Effector CD4-positive, alpha-beta T cell (primary cell): ENCODE data around the gene HPCA. TPM values are rescaled to one million over a fixed set of nuclear protein-coding genes. Genes with fewer than 3 reads are reported as not detected.

ENCODE experiments used
- DNase-seq: peaks from one replicate; pipeline ENCODE4 v3.0.0-alpha.2; 2020
- total RNA-seq: gene quantifications from one replicate; lab custom pipeline; 2026; lab: John Stamatoyannopoulos, UW

Gene HPCA
- total RNA-seq = not detected

DNA sequence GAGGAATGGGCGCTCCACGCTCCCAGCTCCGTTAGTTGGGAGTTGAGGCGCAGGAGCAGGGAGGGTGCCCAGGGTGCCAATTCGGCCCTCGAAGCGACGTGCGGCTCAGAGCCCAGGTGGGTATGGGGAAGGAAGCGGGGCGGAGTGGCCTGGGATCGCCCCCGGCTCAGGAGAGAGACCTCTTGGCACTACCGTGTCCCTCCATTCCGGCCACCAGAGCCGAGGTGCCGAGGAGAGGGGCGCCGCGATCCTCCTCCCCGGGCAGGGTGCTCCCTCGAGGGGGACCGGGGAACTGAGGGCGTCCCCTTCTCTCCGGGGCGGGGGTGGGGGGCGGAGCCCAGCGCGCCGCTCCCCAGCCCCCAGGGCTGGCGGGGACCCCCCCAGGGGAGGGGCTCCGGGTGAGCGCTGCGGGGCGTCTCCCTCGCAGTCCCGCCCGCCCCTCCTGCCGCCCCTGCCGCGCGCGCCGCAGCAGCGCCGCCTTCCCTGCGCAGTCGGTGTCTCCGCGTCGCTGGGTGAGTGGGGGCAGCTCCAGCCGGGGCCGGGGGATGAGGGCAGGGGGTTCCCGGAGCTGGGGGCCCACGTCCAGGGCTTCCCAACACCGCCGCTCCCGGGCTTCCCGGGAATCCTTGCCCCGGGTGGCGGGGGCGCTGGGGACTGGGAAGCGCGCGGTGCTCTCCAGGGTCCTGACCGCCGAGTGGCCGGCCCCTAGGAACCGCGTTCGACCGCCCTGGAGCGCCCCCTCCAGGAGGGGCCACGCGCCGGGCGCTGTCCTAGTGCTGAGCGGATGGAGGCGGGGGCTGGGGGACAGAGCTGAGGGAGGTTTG lies at the start of gene HPCA:
Gene HPCA, plus strand, starts transcription at position 488 of the 824 bp plus-strand sequence. CDS start 2,408 bp downstream, outside the sequence.
- no peak for DNase-seq

DNA sequence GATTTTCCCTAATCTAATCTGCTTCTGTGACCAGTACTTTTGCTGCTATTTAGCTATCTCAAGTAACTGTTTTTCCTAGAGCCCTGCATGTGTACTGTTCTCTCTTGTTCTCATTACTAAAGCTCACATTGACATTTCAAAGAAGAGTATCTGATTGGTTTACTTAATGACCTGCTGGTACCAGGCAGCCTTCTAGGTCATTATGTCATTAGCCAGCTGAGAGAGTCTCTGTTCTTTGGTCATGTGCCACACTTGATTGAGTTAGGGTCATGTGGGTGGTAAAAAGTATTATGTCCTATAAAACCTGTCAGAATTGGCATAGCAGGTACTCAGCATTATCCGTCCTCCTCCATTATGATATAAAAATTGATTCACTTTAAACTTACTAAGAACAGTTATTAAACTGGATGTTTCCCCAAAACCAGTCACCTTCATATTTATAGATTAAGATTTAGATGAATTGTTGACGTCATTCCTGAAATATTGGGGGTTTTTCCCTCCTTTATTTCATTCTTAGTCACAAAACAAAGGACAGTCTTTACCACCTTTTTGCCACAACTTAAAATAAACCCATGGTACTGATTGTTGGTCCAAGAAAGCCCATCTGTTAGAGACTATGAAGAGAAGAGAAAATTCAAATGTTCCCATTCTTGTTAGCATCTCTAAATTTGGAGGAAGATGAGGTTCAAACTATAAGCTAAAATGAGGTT lies 37.8 kb upstream of the HPCA start:
- DNase-seq = no peak

DNA sequence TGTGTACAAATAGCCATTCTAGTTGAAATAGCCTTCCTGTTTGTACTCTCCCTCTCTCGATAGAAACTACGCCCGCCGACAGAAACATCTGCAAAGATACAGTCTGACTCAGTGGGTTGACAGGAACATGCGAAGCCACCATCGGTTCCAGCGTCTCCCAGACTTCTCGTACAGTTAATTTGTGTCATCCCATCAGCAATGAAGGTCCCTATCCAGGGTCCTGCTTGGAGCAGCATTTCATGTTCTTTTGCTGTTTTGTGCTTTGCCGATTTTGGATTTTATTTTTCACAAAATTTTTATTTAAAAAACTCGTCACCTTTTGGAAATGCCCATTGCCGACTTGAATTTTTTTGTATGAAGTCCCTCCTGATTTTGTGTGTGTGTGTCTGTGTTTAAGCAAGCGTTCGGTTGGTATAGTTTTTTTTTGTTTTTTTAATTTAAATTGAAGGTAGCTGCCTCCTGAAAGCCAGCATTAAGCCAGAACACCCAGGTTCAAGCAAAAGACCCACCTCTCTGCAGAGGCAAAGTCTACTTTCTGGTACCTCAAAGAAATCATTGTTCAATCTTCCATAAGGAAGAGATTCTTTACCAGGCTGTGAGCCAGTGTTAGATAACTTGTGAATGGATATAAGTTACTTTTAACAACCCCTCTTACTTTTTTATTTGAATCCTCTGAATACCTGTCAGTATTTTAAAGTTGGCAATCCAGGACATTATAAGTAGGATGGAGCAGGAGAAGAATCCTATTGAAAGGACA lies 30.3 kb upstream of the HPCA start:
- DNase-seq = no peak

DNA sequence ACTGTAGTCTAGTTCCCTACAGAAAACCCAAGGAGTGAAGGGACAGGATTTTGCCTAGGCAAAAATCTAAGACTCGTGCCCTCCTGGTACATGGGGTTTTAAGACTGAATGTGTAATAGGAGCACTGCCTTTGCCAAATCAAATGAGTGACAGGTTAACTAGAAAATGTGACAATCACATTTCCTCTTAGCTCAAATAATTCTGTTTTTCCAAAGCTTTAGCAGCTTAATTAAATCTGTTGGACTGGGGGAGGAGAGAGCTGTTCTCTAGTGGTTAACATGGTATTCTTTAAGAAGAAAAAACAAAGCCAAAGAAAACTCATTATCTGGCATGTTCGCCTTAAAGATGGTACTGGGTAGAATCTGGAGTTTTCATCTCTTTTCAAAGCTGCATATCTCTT lies 28.2 kb upstream of the HPCA start:
- no peak for DNase-seq

DNA sequence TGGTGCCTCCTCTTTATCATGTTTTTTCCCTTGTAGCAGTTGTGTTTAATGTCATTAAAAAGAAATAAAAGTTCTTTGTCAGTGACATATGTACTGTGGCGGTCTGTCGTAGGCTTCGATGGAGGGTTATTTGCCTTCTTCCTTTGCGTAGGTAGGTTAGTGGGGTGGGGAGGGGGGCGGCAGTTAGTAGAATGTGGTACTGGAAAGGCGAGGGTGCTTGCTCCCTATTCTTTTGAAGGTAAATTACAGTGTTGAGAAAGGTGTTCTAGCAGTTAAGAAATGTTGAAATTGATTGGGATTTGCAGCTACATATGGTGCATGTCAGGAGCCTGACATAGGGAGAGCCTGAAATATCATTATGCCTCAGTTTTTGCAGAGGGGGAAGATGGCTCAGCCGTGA lies 27.5 kb upstream of the HPCA start:
- no peak for DNase-seq

DNA sequence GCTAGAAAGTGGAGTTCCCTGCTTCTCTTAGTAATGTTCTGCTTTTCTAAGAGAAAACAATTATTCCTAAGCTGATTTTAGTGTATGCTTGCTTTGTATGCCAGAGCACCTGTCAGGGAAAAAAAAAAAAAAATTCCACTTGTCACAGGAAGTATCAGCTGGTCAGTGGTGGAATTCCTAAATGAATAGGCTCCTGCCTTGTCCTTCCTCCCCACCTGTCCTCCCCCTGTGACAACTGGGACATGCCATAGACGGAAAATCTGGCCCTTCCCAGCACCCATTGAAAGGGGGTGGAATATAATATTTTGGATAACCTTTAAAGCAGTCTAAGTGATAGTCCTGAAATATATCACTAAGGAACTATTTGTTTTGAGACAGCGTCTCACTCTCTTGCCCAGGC lies 26.4 kb upstream of the HPCA start:
- DNase-seq = no peak

DNA sequence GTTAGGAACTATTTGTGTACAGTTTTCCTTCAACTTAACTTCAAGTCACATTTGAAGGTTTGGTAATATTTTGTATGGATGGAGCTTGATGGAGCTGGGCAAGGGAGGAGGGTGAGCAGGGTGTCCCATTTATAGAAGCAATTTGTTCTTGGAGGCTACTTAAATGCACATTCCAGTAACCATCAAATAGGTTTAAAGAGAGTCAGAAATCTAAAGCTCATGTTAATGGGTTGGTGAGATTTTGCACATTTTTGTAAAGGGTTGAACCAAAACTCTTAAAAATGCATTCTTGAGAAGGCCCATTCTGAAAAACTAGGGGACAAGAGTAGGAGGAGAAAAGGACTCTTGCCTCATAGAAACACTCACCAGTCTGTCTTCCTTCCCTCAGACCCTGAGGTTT lies 25.7 kb upstream of the HPCA start:
- no peak for DNase-seq

DNA sequence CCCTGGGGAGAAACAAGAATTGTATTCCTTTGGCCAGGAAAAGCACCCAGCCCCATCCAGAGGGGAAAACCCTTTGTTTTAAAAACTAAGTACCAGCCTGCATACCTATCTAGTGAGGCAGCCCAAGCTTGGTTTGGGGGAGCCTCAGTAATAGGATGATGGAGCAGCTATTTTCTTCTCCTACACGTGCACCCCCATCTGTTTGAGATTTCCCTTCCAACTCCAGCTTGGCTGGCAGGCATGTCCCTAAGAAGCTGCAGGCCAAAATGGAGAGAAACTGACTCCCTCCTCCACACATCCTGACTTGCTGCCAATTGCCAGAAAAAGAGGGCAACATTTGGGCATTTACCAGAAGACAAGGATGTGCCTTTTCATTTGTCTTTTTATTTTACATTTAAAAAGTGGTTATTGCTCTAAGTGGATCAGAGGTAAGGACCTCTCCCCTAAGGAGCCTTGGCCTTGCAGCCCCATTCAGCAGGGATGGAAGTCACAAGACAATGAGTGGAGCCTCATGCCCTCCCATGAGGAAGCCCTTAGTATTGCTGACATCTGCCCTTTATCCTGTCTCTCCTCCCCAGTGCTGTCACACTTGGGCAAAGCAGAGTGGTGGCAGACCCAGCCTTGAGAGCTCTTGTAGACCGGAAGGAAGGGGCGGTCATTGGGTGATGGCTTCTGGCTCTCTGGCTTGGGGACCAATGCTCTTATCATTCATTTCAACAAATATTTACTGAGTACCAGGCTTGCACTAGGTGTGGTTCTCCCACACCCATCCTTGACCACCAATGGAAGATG lies 24.2 kb upstream of the HPCA start:
- no peak for DNase-seq

DNA sequence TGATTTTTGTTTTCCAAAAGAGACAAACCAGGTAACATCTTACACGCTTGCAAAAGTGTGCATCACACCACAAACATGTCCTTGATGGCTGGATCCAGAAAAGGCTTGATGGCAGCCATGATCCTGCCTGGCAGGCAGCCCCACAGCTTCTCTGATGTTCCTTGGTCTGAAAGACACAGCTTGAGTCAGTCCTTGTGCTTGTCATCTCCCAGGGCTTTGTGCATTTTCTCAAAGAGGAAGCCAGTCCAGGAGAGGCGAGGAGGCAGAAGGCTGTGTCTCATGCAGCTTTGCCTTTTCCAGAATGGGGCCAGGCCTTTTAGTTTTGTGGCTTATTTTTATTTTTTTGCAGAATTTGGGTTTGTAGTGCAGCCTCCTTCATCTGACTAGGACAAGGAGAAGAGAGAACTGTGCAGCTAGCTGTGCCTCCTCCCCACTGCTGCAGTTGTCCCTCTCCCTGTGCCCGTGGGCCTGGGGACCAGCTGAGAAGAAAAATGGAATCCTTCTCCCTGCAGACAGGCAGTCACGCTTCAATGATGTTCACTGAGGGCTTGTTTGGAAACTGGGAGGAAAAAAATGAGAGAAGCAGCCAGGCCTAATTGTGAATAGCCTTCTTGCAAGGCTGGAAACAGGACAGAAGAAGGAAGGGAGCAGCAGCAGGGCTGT lies 22.9 kb upstream of the HPCA start:
- no peak for DNase-seq

DNA sequence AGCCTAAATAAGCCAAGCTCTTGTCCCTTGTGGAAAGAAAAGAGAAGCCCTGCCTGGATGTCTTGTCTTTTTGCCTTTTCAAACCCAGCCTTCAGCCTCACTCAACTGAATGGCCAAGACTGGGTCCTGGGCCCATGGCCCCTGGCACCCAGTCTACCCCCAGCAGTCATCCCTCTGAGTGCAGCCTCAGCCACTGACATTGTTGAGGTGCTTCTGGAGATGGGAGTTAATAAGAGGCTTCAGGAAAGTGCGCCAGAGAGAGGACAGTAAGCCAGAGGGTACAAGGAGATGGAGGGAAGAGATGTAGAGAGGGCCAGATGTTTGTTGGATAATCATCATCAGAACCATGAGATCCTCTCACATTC lies 22.4 kb upstream of the HPCA start:
- no peak for DNase-seq

DNA sequence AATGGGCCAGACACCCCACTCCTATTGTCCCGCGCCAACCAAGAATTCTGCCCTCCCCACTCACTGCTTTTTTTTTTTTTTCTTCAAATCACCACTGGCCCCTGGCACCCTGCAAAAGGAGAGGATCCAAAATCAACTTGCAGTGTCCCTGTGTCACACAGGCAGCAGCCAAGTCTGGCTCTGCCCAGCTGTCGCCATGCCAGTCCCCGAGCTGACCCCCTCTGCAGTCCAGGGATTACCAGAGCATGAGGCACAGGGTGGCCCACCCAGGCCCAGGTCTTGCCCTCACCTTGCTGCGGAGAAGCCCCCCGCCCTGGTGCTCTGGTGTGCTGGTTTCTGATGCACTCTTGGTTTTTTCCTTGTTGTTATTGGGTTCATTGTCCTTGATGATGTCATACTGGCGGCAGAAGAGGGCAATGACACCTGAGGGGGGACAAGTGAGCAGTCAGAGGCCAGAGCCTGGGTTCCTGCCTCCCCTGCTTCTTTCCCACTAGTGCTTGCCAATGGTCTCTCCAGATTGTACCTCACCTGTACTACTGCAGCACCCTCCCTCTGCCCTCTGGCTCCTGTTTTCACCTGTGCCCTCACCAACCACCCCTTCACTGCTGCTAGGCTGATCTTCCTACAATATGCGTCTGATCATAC lies 21.8 kb upstream of the HPCA start:
- no peak for DNase-seq

DNA sequence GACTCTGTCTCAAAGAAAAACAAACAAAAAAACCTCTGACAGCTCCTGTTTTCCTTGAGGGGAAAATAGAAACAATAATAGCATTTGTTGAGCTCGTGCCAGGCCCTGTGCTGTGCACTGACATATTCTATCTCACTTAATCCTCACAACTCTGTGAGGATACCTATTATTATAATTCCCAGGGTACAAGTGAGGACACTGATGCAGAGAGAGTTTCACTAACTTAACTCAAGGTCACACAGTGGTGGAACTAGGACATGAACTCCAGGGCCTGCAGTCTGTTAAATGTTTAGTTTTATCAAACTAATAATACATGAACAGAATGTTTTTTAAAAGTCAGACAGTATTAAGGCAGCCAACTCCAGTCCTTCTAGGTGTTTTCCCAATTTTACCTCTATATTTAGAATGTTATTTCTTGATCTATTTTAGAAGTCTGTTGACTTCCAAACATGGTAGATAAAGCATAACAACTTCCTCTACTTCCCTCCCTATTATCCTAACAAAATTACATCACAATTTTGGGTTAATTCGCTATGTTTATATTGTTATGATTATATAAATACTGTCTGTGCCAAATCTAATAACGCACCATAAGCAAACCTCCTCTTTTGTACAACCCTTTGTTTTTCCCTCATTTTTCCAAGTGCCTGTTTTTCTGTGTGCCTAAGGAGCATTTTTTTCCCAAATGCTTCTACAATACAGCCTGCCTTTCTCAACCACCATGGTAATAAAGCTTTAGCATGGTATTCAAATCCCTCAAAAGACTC lies 20.5 kb upstream of the HPCA start:
- no peak for DNase-seq

DNA sequence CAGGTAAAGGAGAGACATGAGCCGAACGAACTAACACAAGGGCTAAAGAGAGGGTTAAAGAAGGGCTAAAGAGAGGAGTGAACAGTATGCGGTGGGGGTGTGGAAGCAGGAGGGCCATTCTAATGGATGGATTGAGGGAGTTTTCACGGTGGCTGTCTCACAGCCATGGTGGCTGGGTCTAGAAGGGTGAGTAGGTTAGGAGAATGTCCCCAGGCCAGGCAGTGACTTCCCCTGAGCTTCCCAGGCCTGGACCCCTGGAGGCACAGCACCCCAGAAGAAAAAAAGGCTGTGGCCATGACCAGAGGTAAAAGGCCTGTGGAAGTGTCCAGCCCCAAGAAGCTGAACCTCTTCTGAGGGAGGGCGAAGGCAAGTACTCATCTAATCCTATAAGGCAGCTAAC lies 19.1 kb upstream of the HPCA start:
- no peak for DNase-seq

DNA sequence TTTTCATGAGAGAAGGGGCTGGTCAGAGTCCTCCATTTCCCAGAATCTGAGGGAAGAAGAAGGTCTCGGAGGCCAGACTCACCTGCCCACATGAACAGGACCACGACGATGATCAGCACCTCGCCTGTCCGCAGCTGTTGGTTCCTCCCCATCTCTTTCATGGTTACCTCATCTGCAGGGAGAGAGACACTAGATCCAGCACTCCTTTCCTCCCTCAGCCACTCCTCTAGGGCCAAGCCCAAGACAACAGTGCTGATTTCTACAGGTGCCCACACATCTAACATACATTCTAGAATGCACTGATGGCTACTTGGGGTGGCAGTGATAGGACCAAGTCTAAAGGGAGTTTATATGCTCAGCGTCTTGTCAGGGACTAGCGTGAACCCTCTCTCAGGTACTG lies 18.6 kb upstream of the HPCA start:
- DNase-seq = no peak

DNA sequence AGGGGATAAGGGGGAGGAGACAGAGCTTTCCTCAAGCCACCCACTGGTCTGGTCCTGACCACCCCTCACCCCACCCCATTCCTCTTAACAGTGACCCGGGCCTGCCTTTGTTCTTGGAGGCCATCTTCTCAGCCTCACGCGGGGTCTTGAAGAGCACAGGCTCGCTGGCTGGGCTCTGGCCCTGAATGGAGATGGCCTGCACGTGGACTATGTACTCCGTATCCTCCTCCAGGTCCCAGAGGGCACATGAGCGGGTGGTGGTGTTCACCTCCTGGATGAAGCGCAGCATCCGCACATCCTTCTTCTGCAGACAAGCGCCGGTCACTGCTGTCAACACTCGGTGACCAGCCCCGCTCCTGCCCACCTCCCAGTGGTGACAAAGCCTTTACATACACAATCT lies 18.2 kb upstream of the HPCA start:
- no peak for DNase-seq

DNA sequence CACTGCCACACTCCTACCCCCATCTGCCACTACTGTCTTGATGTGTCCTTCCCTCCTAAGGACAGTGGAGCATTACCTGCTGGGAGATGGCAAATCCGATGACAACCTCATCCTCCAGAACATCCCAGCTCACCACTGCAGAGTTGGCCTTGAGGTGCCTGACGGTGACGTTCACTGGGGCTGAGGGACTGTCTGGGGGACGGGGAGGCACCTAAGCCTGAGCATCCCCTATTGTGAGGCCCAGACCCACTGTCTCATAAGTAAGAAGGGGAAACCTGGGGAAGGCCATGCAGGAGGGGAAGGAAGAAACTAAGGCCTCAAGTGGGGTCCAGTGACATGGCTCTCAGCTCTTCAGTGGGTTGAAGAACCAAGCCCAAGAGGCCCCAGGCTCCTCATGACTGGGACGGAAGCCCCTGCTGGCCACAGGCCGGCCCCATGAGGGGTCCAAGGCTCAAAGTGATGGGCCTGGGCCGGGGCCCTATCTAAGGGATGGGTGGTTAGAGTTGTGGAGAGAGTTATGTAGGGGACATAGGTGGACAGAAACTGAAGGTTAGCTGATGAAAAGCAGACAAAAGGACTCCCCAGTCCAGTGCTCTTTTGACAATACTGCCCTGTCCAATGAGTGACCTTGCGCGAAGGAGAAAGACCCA lies 17.4 kb upstream of the HPCA start:
- no peak for DNase-seq

DNA sequence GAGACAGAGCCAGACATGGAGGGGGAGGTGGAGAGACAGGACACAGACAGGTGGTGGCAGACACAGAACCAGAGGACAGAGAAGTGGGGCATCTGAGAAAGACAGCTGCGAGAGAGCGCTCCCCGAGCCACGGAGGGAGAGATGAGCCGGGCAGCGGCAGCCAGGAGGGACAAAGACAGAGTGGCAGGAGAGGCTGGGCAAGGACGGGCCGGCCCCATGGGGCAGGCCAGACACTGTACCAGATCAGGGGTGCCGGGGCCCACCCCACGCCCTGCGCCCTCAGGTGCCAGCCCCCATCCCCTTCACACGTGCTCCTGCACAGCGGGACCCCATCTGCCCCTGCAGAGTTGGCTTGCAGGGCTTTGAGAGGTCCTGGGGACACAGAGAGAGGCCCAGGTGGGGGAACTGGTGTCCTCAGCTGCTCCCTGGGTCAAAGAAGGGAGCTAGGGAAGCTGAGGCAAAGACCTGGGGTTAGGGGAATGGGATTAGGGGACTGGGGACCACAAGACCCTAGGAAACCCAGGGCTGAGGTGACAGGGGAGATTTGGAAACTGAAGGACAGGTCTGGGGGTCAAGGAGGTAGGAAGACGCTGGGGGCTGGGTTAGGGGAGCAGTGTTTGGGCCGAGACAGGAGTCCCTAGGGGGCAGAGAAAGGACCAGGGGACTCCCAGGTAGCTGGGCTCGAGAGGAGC lies 16.2 kb upstream of the HPCA start:
- DNase-seq = no peak

DNA sequence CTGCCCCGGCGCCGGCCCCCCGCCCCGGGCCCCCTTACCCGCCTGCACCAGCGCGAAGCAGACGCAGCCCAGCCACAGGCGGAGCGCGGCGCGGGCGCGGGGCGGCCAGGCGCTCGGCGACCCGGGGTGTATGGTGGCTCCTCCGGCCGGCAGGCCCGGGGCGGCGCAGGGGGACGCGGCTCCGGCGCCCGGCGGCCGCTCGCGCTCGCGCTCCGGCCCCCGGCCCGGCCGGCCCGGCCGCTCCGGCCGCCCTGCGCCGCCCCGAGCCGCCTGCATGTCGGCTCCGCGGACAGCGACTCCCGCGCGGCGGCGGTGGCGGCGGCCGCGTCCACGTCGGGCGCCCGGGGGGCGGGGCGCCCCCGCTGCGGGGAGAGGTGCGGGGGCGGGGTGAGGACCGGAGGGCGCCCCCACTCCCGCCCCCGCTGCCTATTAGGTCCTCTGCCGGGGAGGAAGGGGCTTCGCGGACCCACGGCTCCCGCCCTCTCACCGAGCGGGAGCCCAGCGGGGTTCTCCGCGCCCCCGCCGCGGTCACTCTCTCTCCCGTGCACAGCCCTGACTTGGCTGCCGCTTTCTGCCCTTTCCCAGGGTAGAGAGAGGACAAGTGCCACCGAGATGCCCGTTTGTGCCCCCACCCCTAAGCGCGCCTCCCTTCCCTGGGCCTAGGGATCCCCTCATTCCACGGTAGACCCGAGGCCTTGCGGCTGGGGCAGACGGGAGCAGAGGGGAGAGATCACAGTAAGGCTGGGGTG lies 15.5 kb upstream of the HPCA start, which contains the start of gene FNDC5:
Gene FNDC5, minus strand, starts transcription at position 298 of the 749 bp plus-strand sequence.
- DNase-seq = no peak
